WTC11 (cell line): ENCODE results near the gene PAN3.

Experiments
- FOXJ3 ChIP-seq: sonication (generic); formaldehyde crosslinking; IDR thresholded peaks from 2 replicates; pipeline ENCODE4 v1.9.0; 2021; ENCODE audit warnings: missing genetic modification reagents, mild to moderate bottlenecking, borderline replicate concordance
- SMAD3 ChIP-seq: sonication (generic); formaldehyde crosslinking; IDR thresholded peaks from 2 replicates; pipeline ENCODE4 v1.8.0; 2022; ENCODE audit warnings: missing genetic modification reagents, mild to moderate bottlenecking, borderline replicate concordance
- TF ChIP-seq, protein P1 (sequence below): fragments of 200-600 bp; IDR thresholded peaks from 2 replicates; pipeline ENCODE4 v1.8.0; 2022; ENCODE audit warnings: antibody characterized with exemption
- TF ChIP-seq, protein P2 (sequence below): sonication (generic); formaldehyde crosslinking; conservative IDR thresholded peaks from 2 replicates; pipeline ENCODE4 v1.8.1; 2022; ENCODE audit warnings: mild to moderate bottlenecking, missing genetic modification reagents
- TF ChIP-seq, protein P3 (sequence below): sonication (generic); formaldehyde crosslinking; IDR thresholded peaks from 2 replicates; pipeline ENCODE4 v1.8.1; 2022; ENCODE audit warnings: low read depth, missing genetic modification reagents, borderline replicate concordance

DNA sequence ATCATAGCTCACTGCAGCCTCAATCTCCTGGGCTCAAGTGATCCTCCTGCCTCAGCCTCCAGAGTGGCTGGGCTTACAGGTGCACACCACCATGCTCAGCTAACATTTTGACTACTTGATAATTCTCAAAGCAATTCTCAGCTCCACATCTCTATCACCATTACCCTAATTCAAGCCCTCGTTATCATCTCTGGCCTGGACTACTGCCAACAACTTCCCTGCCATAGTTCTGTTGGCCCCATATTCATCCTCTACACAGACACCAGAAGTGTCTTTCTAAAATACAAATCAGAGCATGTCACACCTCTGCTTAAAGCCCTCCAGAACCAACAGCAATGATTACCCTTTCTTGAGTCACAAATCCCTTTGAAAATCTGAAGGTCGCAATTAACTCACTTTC lies 45.9 kb upstream of the PAN3 start:
- TF ChIP-seq, protein P1, sequence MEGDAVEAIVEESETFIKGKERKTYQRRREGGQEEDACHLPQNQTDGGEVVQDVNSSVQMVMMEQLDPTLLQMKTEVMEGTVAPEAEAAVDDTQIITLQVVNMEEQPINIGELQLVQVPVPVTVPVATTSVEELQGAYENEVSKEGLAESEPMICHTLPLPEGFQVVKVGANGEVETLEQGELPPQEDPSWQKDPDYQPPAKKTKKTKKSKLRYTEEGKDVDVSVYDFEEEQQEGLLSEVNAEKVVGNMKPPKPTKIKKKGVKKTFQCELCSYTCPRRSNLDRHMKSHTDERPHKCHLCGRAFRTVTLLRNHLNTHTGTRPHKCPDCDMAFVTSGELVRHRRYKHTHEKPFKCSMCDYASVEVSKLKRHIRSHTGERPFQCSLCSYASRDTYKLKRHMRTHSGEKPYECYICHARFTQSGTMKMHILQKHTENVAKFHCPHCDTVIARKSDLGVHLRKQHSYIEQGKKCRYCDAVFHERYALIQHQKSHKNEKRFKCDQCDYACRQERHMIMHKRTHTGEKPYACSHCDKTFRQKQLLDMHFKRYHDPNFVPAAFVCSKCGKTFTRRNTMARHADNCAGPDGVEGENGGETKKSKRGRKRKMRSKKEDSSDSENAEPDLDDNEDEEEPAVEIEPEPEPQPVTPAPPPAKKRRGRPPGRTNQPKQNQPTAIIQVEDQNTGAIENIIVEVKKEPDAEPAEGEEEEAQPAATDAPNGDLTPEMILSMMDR: no peak
- TF ChIP-seq SMAD3 (CRISPR knock-in tag) (no peak), FOXJ3 (CRISPR knock-in tag) (no peak)
- TF ChIP-seq, protein P2, sequence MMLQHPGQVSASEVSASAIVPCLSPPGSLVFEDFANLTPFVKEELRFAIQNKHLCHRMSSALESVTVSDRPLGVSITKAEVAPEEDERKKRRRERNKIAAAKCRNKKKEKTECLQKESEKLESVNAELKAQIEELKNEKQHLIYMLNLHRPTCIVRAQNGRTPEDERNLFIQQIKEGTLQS (CRISPR knock-in tag): no peak
- TF ChIP-seq, protein P3, sequence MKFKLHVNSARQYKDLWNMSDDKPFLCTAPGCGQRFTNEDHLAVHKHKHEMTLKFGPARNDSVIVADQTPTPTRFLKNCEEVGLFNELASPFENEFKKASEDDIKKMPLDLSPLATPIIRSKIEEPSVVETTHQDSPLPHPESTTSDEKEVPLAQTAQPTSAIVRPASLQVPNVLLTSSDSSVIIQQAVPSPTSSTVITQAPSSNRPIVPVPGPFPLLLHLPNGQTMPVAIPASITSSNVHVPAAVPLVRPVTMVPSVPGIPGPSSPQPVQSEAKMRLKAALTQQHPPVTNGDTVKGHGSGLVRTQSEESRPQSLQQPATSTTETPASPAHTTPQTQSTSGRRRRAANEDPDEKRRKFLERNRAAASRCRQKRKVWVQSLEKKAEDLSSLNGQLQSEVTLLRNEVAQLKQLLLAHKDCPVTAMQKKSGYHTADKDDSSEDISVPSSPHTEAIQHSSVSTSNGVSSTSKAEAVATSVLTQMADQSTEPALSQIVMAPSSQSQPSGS (CRISPR knock-in tag): no peak
